GM12878 (cell line): ENCODE data around the gene ERC2. TPM values are rescaled to one million over a fixed set of nuclear protein-coding genes. Genes with fewer than 3 reads are reported as not detected.

Experiments used
- ATAC-seq: fragments of 200-7000 bp; cut with Tn5 transposase; 3 replicates; pipeline ENCODE4 v1.9.1; 2020; ENCODE audit warnings: mild to moderate bottlenecking, moderate library complexity
- BruUV-seq: library from RNA; stranded (reverse); fragments of 400-500 nt; replicated peaks from 2 replicates; lab custom pipeline; 2021; lab: Mats Ljungman, UMichigan
- CTCF ChIA-PET: fragments of 300-600 bp; sonication (Branson Sonifier 250); formaldehyde crosslinking; extraction: SDS; loops from one replicate; lab custom pipeline; 2021; ENCODE audit warnings: inconsistent platforms; lab: Yijun Ruan, JAX
- POLR2A ChIA-PET: fragments of 350-600 bp; formaldehyde crosslinking; extraction: SDS; loops from one replicate; lab custom pipeline; 2021; ENCODE audit warnings: inconsistent platforms; lab: Charles Lee
- RAD21 ChIA-PET: fragments of 300-600 bp; sonication (Branson Sonifier 250); formaldehyde crosslinking; loops from one replicate; lab custom pipeline; 2023; ENCODE audit warnings: antibody characterized with exemption; ENCODE audit not compliant: unreplicated experiment; lab: Charles Lee
- SMC1A ChIA-PET: fragments of 300-600 bp; sonication (Branson Sonifier 250); formaldehyde crosslinking; loops from one replicate; lab custom pipeline; 2023; ENCODE audit not compliant: unreplicated experiment, uncharacterized antibody; lab: Charles Lee
- DNase-seq: peaks from one replicate; pipeline ENCODE4 v3.0.0-alpha.2; 2011; ENCODE audit warnings: low read depth, low spot score
- FAIRE-seq: peaks from 3 replicates; lab custom pipeline; 2011; peaks lifted over from hg19 to GRCh38; lab: Jason Lieb, UNC
- H2AFZ ChIP-seq: 2 replicates; pipeline ENCODE4 v1.6.0; 2011; ENCODE audit warnings: low read depth, low read length, control low read depth; ENCODE audit not compliant: control insufficient read depth
- H3K27ac ChIP-seq: 2 replicates; pipeline ENCODE4 v1.5.1; 2011; ENCODE audit warnings: control low read depth; ENCODE audit not compliant: control insufficient read depth, insufficient read depth
- H3K27me3 ChIP-seq, 2 experiments: replicated peaks in 1 of 2; 2 replicates each; pipeline versions ENCODE4 v1.6.0 to v1.6.1; 2011; ENCODE audit warnings: low read length in 1 of 2; ENCODE audit not compliant: control insufficient read depth in 2 of 2, insufficient read depth in 2 of 2
- H3K36me3 ChIP-seq, 2 experiments: 2 replicates each; pipeline ENCODE4 v1.5.1; 2011; ENCODE audit warnings: low read length in 1 of 2; ENCODE audit not compliant: control insufficient read depth in 2 of 2, insufficient read depth in 2 of 2
- H3K4me1 ChIP-seq: 2 replicates; pipeline ENCODE4 v1.6.1; 2011; ENCODE audit warnings: mild to moderate bottlenecking, low read length, moderate library complexity, mixed read lengths; ENCODE audit not compliant: control insufficient read depth, insufficient read depth
- H3K4me2 ChIP-seq: 2 replicates; pipeline ENCODE4 v1.6.0; 2011; ENCODE audit warnings: control low read depth; ENCODE audit not compliant: control insufficient read depth, insufficient read depth
- H3K4me3 ChIP-seq: fragments of 200-600 bp; sonication (generic); 2 replicates; pipeline ENCODE4 v1.5.1; 2016
- H3K79me2 ChIP-seq: 2 replicates; pipeline ENCODE4 v1.6.0; 2011; ENCODE audit warnings: low read length; ENCODE audit not compliant: control insufficient read depth, insufficient read depth
- H3K9ac ChIP-seq: 2 replicates; pipeline ENCODE4 v1.8.0; 2011; ENCODE audit warnings: low read length, control low read depth, mixed read lengths; ENCODE audit not compliant: control insufficient read depth, insufficient read depth
- H3K9me3 ChIP-seq: replicated peaks from 3 replicates; pipeline ENCODE4 v1.5.1; 2011; ENCODE audit warnings: mild to moderate bottlenecking, low read length; ENCODE audit not compliant: control insufficient read depth, insufficient read depth
- H4K20me1 ChIP-seq: 2 replicates; pipeline ENCODE4 v1.6.0; 2011; ENCODE audit not compliant: control insufficient read depth, insufficient read depth
- BMI1 ChIP-seq: fragments of 450-650 bp; IDR thresholded peaks from 2 replicates; pipeline ENCODE4 v1.6.1; 2016; ENCODE audit warnings: mild to moderate bottlenecking, moderate library complexity, borderline replicate concordance
- CHD4 ChIP-seq: fragments of 200-600 bp; sonication (generic); IDR thresholded peaks from 2 replicates; pipeline ENCODE4 v1.6.1; 2016; ENCODE audit warnings: mild to moderate bottlenecking
- GABPA ChIP-seq: IDR thresholded peaks from 2 replicates; pipeline ENCODE4 v1.6.1; 2014; ENCODE audit warnings: antibody characterized with exemption, low read depth, mild to moderate bottlenecking, inconsistent platforms
- HCFC1 ChIP-seq: fragments of 150-350 bp; IDR thresholded peaks from 2 replicates; pipeline ENCODE4 v1.6.1; 2014; ENCODE audit warnings: low read length
- MXI1 ChIP-seq: fragments of 150-350 bp; IDR thresholded peaks from 2 replicates; pipeline ENCODE4 v1.6.1; 2011; ENCODE audit warnings: low read depth, mild to moderate bottlenecking, inconsistent platforms, low read length, improper control_type of control experiment
- MYB ChIP-seq: fragments of 150-350 bp; IDR thresholded peaks from 2 replicates; pipeline ENCODE4 v1.6.1; 2014; ENCODE audit warnings: mild to moderate bottlenecking, low read depth, low read length, borderline replicate concordance
- NRF1 ChIP-seq: conservative IDR thresholded peaks from 2 replicates; pipeline ENCODE4 v1.6.1; 2011; ENCODE audit warnings: mild to moderate bottlenecking, low read depth, low read length, improper control_type of control experiment
- RAD21 ChIP-seq: IDR thresholded peaks from 2 replicates; pipeline ENCODE4 v1.6.1; 2011; ENCODE audit warnings: mild to moderate bottlenecking, low read depth, low read length, moderate library complexity; ENCODE audit not compliant: insufficient read depth
- SPI1 ChIP-seq: IDR thresholded peaks from 2 replicates; pipeline ENCODE4 v1.6.1; 2011; ENCODE audit warnings: low read depth, mild to moderate bottlenecking, low read length, moderate library complexity, borderline replicate concordance; ENCODE audit not compliant: insufficient read depth
- WGBS: methylation state at CpG from one replicate; pipeline ENCODE4 v1.1.6; 2016; ENCODE audit warnings: low lambda C conversion rate; ENCODE audit not compliant: insufficient replicate concordance, insufficient coverage; ENCODE audit errors: missing lambda C conversion rate; 5-methylcytosine and 5-hydroxymethylcytosine counted together
- in situ Hi-C: fragments of 300-500 bp; cut with MboI; formaldehyde crosslinking; loops from 9 replicates; pipeline ENCODE4 v1.14.3; 2018; ENCODE audit warnings: mixed read lengths
- intact Hi-C: fragments of 100-400 bp; cut with micrococcal nuclease; formaldehyde crosslinking; loops from one replicate; pipeline ENCODE4 v1.14.2; 2022; ENCODE audit not compliant: unreplicated experiment
- polyA plus RNA-seq, 11 experiments: library from polyadenylated mRNA; depleted of rRNA in 4 of 11; unstranded in 6 of 11; stranded (reverse) in 5 of 11; fragments of >200 nt; fragmentation: Nextera tagmentation in 4 of 11; fragmentation: Illumina TruSeq in 1 of 11; extraction: Ambion mirVana in 4 of 11; extraction: Trizol in 1 of 11; gene quantifications; 1 replicate in 1 of 11; 2 replicates in 10 of 11; pipeline versions ENCODE4 v1.2.1 to v1.2.3, GENCODE V29; 2011 to 2016; ENCODE audit warnings: inconsistent platforms in 2 of 11, missing spikeins in 2 of 11, low read depth in 1 of 11
- total RNA-seq, 4 experiments: library from RNA; depleted of rRNA in 3 of 4; stranded (reverse); fragments of >200 nt in 3 of 4; fragmentation: Illumina TruSeq in 1 of 4; extraction: Trizol in 1 of 4; gene quantifications; 2 replicates each; pipeline versions ENCODE4 v1.2.1 to v1.2.3, GENCODE V29; 2013 to 2021
- TF ChIP-seq, protein P1 (sequence below): fragments of 450-650 bp; IDR thresholded peaks from 2 replicates; pipeline ENCODE4 v1.6.1; 2017; ENCODE audit warnings: antibody characterized with exemption, mild to moderate bottlenecking, moderate library complexity

ERC2 gene
- total and polyA plus RNA-seq, 10 of the 15 experiments (the other 5 are each of a cell fraction or from before 2014, with no cell fraction given): 0.06 to 1.4 (median 0.12) TPM; not detected in 3

DNA sequence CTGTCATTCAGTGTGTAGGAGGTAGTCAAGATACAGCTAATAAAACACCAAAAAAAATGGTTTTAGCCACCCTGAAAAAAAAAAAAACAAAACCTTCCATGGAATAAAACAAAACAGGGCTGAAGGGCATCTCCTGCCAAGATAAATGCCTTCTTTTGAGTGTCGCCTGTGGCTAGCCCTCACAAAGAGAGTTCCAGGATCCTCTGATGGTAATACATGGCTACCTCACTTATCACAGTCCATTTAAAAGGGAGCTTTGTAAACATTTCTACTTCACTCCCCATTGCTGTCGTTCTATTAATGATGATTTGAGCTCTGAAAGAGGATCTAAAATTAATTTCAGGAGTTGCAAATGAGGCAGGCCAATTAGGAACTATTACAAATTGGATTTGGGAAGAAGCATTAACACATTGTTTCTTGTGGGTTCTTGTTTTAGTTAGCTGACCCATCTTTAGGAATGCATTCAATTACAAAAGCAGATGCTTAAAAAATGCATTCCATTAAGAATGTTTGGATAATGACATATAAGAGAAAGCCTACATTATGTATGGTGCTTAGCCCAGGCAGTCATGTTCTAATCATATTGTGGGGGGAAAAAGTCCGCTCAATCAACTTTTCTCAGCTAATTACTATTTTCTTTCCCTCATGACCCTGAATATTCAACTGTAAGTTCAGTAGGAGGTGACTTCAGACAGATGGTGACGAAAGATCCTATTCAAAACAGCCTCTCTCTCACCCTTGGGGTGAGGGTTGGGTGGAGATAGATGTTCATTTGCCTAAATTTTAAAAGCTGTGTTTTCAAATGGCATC lies 726.0 kb downstream of the ERC2 start:
- Histone ChIP-seq H3K79me2 (no peaks in the 10 kb centered on the region), H3K4me2 (no peak overlapping the region), H3K9ac (no peak overlapping the region), H3K4me3 (no peak overlapping the region), H2AFZ (no peak overlapping the region), H3K36me3 (no peaks in the 10 kb centered on the region), H3K27me3 (no peaks in the 10 kb centered on the region), H4K20me1 (no peaks in the 10 kb centered on the region), H3K27ac (no peak overlapping the region), H3K9me3 (no peaks in the 10 kb centered on the region; the same call in 2 of the 3 replicates), H3K4me1 (no peaks in the 10 kb centered on the region)
- no TSS peak for BruUV-seq
- ChIA-PET RAD21 (no interaction called here), CTCF (interaction anchor here (0.6 to 1.7 kb wide), 6 partner anchors 10 to 561 kb away, joined by 3 to 5 read pairs (median 3); no protein-coding TSS in a partner anchor), POLR2A (no interaction called here), SMC1A (interaction anchor here (1.3 to 1.7 kb wide), 2 partner anchors 13 to 23 kb away, joined by 3 to 4 read pairs; no protein-coding TSS in a partner anchor)
- intact Hi-C loops (no loop called here), in situ Hi-C loops (no loop called here)
- FAIRE-seq (no peak), DNase-seq (no peak), ATAC-seq (no peak)
- TF ChIP-seq BMI1 (no peak), MYB (no peak)
- 22% methylated on average over 4 of the region's 4 CpGs for WGBS

DNA sequence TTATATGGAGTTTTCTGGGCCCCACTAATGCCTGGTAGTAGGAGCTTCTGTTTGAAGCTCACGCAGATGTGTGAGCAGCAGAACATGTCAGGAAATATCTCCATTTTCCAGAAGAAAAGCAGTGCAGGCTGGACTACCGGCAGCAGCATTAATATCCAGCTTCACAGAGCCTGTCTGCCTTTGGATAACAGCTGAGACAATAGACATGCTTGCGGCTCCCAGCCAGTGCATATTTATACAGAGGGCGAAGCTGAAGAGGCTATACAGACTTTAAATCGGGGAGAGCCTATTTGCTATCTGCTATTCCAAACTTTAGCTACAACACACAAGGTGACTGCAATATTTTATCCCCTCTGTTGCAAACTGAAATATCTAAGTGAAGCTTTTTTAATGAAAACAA lies 731.1 kb downstream of the ERC2 start:
- no TSS peak for BruUV-seq
- ChIA-PET RAD21 (interaction anchor here (1.7 kb wide), 1 partner anchor 16 kb away, joined by 4 read pairs; no protein-coding TSS in a partner anchor), CTCF (interaction anchor here (1.1 to 3.0 kb wide), 4 partner anchors 9 to 15 kb away, joined by 3 to 17 read pairs (median 6); no protein-coding TSS in a partner anchor), POLR2A (no interaction called here), SMC1A (interaction anchor here (0.7 to 2.0 kb wide), 4 partner anchors 8 to 29 kb away, joined by 3 to 7 read pairs (median 4); no protein-coding TSS in a partner anchor)
- no peaks in the 10 kb centered on the region for H3K4me1 ChIP-seq
- no peak overlapping the region for H3K9ac ChIP-seq
- WGBS: 78% methylated on average over 5 of the region's 5 CpGs
- no peaks in the 10 kb centered on the region for H3K79me2 ChIP-seq
- DNase-seq (no peak), ATAC-seq (no peak), FAIRE-seq (no peak)
- no peaks in the 10 kb centered on the region for H3K9me3 ChIP-seq
- TF ChIP-seq, protein P1, sequence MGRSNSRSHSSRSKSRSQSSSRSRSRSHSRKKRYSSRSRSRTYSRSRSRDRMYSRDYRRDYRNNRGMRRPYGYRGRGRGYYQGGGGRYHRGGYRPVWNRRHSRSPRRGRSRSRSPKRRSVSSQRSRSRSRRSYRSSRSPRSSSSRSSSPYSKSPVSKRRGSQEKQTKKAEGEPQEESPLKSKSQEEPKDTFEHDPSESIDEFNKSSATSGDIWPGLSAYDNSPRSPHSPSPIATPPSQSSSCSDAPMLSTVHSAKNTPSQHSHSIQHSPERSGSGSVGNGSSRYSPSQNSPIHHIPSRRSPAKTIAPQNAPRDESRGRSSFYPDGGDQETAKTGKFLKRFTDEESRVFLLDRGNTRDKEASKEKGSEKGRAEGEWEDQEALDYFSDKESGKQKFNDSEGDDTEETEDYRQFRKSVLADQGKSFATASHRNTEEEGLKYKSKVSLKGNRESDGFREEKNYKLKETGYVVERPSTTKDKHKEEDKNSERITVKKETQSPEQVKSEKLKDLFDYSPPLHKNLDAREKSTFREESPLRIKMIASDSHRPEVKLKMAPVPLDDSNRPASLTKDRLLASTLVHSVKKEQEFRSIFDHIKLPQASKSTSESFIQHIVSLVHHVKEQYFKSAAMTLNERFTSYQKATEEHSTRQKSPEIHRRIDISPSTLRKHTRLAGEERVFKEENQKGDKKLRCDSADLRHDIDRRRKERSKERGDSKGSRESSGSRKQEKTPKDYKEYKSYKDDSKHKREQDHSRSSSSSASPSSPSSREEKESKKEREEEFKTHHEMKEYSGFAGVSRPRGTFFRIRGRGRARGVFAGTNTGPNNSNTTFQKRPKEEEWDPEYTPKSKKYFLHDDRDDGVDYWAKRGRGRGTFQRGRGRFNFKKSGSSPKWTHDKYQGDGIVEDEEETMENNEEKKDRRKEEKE: no peak
- TF ChIP-seq SPI1 (no peak), CHD4 (no peak), MXI1 (no peak), NRF1 (no peak), RAD21 (no peak), GABPA (no peak), HCFC1 (no peak)
- H3K4me3 ChIP-seq: no peak overlapping the region
- intact Hi-C loops: no loop called here
- H3K27ac ChIP-seq: no peak overlapping the region
- no peaks in the 10 kb centered on the region for H3K36me3 ChIP-seq
- H3K27me3 ChIP-seq: peaks cover 1 to 3% of the 10 kb centered on the region in 2 experiments; a peak in 2 of 4 replicates
- no peak overlapping the region for H2AFZ ChIP-seq
- no peak overlapping the region for H3K4me2 ChIP-seq
- H4K20me1 ChIP-seq: no peaks in the 10 kb centered on the region
- in situ Hi-C loops: no loop called here
